ENCODE data around the gene COL5A1.

COL5A1 gene

DNA sequence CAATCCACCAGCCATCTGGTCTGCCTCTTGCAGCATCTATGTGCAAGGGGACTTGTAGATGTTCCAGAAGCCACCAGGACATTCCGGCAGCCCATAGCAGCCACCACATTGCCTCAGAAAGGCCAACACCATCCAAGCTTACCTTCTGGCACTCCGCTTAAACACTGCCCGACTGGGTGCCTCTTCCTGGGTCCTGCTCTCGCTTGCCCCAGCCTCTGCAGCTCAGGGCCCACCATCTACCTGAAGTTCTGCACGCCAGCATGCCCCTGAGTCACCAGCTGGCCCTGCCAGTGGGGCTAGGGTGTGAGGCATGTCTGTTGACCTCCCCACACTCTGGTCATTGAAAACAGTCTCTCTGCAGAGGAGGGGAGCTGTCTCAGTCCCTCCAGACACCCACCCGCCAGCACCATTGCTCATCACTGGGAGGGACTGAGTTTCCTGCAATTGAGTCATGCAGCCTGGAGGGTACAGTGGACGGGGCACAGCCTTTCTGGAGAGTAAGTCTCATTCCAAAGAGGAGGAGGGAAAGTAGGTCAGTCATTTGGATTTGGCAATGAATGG is 16.9 kb upstream of the COL5A1 start:
- H3K9me3 ChIP-seq = no peaks in the 10 kb centered on the region
- H3K4me2 ChIP-seq = peak overlapping the region; percentile 85
- H3K27me3 ChIP-seq = no peaks in the 10 kb centered on the region
- H3K4me1 ChIP-seq = peaks cover 75% of the 10 kb centered on the region
- H3K27ac ChIP-seq = peak overlapping the region; percentile 74; the same call in 1 of the 2 replicates
- no peaks in the 10 kb centered on the region for H4K20me1 ChIP-seq
- no peak overlapping the region for H3K4me3 ChIP-seq
- no peak for TF ChIP-seq Cebpa-rat (IDR thresholded peaks at IDR 0.05)
- no peak overlapping the region for H3K9ac ChIP-seq
- H3K36me3 ChIP-seq = no peaks in the 10 kb centered on the region

DNA sequence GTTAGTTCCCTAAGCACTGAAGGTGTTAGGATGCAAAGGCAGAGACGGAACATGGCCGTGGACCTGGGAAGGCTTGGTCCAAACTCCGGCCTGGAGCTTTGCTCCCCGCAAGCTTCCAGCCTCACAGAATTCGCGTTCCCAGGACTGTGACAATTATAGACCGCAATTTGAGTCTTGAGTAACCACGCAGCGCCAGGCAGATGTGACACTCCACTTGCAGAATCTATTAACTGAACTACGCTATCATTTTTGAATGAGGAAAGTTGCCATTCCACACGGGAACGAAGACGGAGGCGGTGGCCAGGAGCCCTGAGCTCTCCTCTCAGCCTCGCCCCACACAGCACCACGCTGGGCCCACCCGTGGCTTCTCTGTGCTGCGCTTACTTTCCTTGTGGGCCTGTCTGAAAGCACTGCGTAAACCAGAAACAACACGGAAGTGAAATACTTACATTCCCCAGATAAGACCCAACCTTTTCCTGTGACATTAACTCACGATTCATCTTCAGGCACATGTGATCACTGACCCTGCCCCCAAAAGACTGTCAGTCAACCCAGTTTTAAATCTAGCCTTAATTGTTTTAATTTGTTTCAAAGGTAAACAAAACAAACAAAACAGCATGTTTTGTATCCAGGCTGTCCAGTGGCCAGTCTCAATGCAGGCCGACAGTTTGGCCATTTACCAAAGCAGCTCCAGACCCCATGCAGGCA is 16.1 kb upstream of the COL5A1 start:
- TF ChIP-seq Cebpa-rat (IDR thresholded peaks at IDR 0.05) = no peak
- Histone ChIP-seq H3K4me1 (peaks cover 75% of the 10 kb centered on the region), H3K27ac (peak overlapping the region; percentile 74), H3K9ac (peak overlapping the region; percentile 50; the same call in 1 of the 2 replicates), H3K9me3 (no peaks in the 10 kb centered on the region), H3K4me3 (no peak overlapping the region), H3K36me3 (no peaks in the 10 kb centered on the region), H3K4me2 (peak overlapping the region; percentile 85), H4K20me1 (no peaks in the 10 kb centered on the region), H3K27me3 (no peaks in the 10 kb centered on the region)

DNA sequence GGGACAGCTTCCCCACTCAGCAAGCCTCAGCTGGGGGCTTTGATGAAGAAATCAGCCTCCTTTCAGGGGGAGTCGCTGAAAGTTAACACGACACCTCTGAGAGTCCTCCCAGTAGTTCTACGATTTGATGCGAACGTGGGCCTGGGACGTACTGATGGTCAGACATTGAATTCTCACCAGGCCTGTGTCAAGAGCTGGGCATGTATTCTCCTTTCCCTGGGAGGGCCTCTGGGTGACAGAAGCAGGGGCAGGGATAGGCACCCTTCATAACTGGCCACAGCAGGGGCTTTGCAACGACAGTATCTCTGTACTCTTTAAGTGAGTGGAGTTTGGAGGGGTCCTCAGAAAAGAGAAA is 15.6 kb upstream of the COL5A1 start:
- Histone ChIP-seq H3K27ac (peak overlapping the region; percentile 74), H3K27me3 (no peaks in the 10 kb centered on the region), H3K4me1 (peaks cover 75% of the 10 kb centered on the region), H3K36me3 (no peaks in the 10 kb centered on the region), H3K9ac (peak overlapping the region; percentile 50), H3K4me3 (0 out of 2 replicates have a peak overlapping the region, but pooled peaks have one; percentile 29), H3K9me3 (no peaks in the 10 kb centered on the region), H3K4me2 (peak overlapping the region; percentile 85), H4K20me1 (no peaks in the 10 kb centered on the region)
- TF ChIP-seq Cebpa-rat (IDR thresholded peaks at IDR 0.05) = no peak

DNA sequence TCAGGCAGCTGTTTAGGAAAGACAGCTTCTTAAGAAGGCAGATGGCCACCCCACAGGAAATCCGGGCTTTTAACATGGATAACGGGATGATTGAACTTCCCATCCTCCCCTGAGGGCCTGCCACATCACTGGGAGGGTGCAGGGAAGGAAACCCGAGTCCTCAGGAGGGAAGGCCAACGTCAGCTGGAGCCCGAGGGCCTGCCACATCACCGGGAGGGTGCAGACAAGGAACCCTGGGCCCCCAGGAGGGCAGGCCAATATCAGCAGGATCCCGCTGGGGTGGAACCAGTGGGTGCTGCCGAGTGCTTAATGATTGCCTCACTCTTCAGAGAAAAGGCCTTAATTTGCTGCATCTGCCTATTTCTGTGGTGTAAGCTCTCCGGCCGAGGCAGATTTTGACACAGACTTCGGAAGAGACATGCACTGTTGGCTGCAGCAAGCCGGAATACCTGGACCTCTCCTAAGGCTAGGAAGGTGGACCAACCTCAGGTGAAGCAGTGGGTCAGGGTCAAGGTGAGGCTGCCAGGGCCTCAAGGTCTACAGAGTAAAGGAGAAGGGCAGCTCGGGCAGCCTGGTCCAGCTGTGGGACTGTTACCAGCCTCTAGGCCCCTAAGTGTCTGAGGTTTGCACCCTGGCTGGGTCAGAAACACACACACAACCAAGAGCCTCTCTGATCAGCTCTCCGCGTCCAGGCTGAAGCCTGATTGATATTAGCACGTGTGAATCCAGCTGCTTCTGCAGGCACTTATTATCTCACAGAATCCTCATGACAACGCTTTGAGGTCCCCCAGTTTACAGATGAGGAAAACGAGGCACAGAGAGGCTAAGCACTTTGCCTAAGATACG is 14.8 kb upstream of the COL5A1 start:
- no peaks in the 10 kb centered on the region for H3K27me3 ChIP-seq
- H3K9ac ChIP-seq = peak overlapping the region; percentile 50

DNA sequence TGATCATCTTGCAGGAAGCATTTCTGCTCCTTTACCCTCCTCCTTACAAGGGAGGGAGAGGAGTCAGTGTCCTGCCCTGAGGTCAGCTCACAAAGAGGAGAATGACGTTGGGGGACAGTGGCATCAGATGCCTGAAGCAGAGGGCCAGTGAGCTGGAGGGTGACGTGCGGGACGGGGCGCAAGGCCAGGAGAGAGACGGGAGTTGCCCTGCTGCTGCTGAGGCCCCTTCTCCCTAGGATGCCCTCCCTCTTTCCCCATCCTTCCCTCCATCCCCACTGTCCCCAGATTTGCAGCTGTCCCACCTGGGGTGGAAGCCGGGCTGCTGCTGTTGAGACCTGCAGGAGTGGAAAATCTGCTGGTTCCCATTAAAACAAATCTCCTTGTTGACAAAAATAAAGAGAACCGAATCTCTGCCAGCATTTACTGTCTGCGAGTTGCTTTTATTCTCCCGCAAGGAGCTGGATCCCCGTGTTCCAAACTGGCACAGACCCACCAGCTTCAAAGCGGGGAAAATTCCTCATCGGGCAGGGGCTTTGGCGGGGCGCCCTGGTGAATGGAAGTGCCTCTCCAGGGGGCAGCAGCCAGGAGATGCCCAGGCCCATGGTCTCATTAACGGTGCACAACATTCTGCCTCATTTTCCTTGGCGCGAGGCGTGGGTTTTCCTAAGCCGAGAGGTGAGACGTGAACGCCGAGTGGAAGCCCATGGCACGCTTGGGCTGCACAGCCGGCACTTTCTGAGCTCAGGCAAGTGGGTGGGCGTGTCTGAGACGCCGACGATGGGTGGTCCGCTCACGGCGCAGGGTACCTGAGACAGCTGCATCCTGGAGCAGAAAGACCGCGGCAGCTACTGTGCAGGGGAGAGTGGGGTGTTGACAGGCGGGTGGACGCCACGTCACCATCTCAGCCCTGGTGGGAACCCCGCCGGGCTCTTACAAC is 13.9 kb upstream of the COL5A1 start:
- Histone ChIP-seq H4K20me1 (no peaks in the 10 kb centered on the region), H3K36me3 (no peaks in the 10 kb centered on the region), H3K4me2 (peak overlapping the region; percentile 85), H3K9me3 (no peaks in the 10 kb centered on the region), H3K27me3 (no peaks in the 10 kb centered on the region), H3K4me3 (0 out of 2 replicates have a peak overlapping the region, but pooled peaks have one; percentile 29), H3K4me1 (peaks cover 83% of the 10 kb centered on the region), H3K27ac (peak overlapping the region; percentile 74), H3K9ac (peak overlapping the region; percentile 50; the same call in 1 of the 2 replicates)
- no peak for TF ChIP-seq Cebpa-rat (IDR thresholded peaks at IDR 0.05)

More for the DNA sequence above, 14.8 kb upstream of the COL5A1 start:
- TF ChIP-seq Cebpa-rat (IDR thresholded peaks at IDR 0.05) = peak; percentile 37; the same call in 1 of the 2 replicates
- H3K4me1 ChIP-seq = peaks cover 75% of the 10 kb centered on the region
- H3K27ac ChIP-seq = peak overlapping the region; percentile 74
- peak overlapping the region; percentile 29; the same call in 1 of the 2 replicates for H3K4me3 ChIP-seq
- H3K9me3 ChIP-seq = no peaks in the 10 kb centered on the region
- no peaks in the 10 kb centered on the region for H3K36me3 ChIP-seq
- peak overlapping the region; percentile 85 for H3K4me2 ChIP-seq
- no peaks in the 10 kb centered on the region for H4K20me1 ChIP-seq

DNA sequence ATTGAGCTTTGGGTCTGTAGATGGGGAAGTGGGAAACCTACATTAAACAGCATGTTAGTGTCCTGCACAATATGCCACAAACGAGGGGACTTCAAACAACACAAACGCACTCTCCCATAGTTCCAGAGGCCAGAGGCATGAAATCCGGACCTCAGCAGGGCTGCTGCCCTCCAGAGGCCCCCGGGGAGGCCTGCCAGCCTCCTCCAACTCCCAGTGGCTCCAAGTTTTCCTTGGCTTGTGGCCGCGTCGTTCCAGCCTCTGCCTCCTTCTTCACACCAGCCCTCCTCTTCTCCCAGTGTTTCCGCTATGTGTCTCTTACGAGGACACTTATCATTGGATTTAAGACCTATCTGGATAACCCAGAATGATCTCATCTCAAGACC is 13.3 kb upstream of the COL5A1 start:
- H3K4me1 ChIP-seq = peaks cover 89% of the 10 kb centered on the region
- H4K20me1 ChIP-seq = no peaks in the 10 kb centered on the region
- no peaks in the 10 kb centered on the region for H3K27me3 ChIP-seq
- H3K36me3 ChIP-seq = no peaks in the 10 kb centered on the region
- peaks cover 6% of the 10 kb centered on the region; the same call in 1 of the 2 replicates for H3K9me3 ChIP-seq
- H3K27ac ChIP-seq = no peak overlapping the region
- TF ChIP-seq Cebpa-rat (IDR thresholded peaks at IDR 0.05) = no peak
- H3K9ac ChIP-seq = no peak overlapping the region
- no peak overlapping the region for H3K4me3 ChIP-seq
- peak overlapping the region; percentile 85 for H3K4me2 ChIP-seq

DNA sequence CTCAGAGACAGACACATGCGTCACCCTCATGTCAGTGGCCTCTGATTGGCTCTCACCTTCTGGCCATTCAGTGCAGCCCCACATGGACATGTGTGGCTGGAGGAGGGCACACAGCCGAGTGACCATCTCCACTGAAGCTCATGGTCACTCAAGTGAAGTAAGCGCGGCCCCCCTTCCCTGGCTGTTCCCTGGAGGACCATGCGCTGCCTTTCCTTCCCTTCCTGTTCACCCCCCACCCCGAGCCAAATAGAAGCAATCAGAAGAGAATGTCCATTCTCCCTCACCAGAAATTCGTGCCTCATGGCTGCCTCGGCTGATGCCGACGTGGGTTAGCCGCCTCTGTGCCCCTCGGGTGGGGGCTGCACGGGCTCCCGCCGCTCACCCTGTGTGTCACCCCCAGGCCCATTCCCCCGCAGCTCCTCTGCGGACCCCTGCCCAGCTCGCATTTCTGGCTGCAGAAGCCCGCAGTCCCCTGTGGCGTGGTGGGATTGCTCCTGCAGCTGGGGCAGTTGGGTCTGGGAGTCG is 12.5 kb upstream of the COL5A1 start:
- Histone ChIP-seq H3K9me3 (peaks cover 12% of the 10 kb centered on the region; the same call in 1 of the 2 replicates), H3K4me3 (no peak overlapping the region), H3K27me3 (no peaks in the 10 kb centered on the region), H3K9ac (no peak overlapping the region), H3K4me2 (peak overlapping the region; percentile 85), H3K4me1 (peaks cover 97% of the 10 kb centered on the region), H3K27ac (peak overlapping the region; percentile 62; the same call in 1 of the 2 replicates), H3K36me3 (no peaks in the 10 kb centered on the region), H4K20me1 (no peaks in the 10 kb centered on the region)
- TF ChIP-seq Cebpa-rat (IDR thresholded peaks at IDR 0.05) = no peak

DNA sequence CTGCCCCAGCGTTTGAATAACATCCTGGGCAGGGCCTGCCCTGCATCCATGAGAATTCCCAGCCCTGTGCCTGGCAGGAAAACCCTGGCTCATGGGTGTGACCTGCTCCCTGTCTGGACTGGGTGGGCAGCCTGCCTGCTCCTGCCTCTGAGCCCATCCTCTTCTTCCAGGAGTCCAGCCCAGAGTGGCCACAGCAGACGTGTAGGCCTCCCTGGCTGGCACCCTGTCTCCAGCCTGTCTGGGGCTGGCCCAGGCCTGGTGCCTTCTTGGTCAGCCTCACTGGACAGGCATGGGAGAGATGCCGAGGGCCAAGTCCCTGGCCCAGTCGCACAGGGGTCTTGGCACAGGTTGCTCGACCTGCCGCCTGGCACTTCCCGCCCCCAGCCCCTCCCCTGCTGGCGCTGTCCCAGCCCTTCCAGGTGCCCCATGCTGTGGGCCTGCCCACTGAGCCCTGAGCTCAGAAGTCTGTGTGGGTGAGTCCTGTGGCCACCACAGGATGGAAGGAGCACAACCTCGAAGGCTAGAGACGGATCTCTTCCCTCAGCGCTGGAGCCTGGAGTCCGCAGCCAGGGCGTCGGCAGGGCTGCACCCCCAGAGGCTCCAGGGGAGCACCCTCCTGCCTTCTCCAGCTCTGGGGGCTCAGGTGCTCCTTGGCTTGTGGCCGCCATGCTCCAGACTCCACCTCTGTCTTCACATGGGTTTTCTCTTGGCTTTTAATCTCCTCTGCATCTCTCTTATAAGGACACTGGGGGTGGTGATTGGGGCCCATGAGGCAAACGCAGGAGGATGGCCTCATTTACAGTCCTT is 11.8 kb upstream of the COL5A1 start:
- no peaks in the 10 kb centered on the region for H4K20me1 ChIP-seq
- H3K4me3 ChIP-seq = no peak overlapping the region
- peaks cover 99% of the 10 kb centered on the region for H3K4me1 ChIP-seq
- H3K27me3 ChIP-seq = no peaks in the 10 kb centered on the region
- peak overlapping the region; percentile 62; the same call in 1 of the 2 replicates for H3K27ac ChIP-seq
- H3K4me2 ChIP-seq = peak overlapping the region; percentile 85
- no peak for TF ChIP-seq Cebpa-rat (IDR thresholded peaks at IDR 0.05)
- H3K9ac ChIP-seq = no peak overlapping the region
- H3K9me3 ChIP-seq = peaks cover 12% of the 10 kb centered on the region; the same call in 1 of the 2 replicates
- H3K36me3 ChIP-seq = no peaks in the 10 kb centered on the region
